Body of pancreas (tissue), 4 donors: ENCODE data around the gene CST7.
"Not testable (repeated sequence)": the region's sequence is repeated elsewhere in the genome, so short reads cannot be mapped to it uniquely, and the experiment has no call there.

Source experiments
- POLR2A ChIP-seq, 3 donors: fragments of 450-650 bp; IDR thresholded peaks; one replicate each; pipeline ENCODE4 v1.6.1; 2016; ENCODE audit warnings: antibody characterized with exemption in 3 of 3, mild to moderate bottlenecking in 2 of 3
- TF ChIP-seq, protein P1 (sequence below), 7 experiments: fragments of 450-650 bp in 4 of 7; fragments of 200-600 bp in 3 of 7; sonication (generic) in 3 of 7; IDR thresholded peaks; one replicate each; pipeline ENCODE4 v1.5.1; 2016 to 2019; ENCODE audit warnings: antibody characterized with exemption in 7 of 7

DNA sequence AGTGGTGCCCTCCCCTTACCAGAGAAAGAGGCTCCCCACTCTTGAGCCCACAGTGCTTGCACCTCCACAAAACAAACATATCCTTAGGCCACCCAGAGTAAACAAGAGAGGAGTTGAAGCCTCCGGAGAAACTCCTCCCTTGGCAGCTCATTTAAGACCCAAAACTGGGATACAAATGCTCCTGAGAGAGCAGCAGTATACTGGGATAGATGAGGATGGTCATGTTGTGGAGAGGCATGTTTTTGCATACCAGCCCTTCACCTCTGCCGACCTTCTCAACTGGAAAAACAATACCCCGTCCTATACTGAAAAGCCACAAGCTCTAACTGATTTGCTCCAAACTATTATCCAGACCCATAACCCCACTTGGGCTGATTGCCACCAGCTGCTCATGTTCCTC is 28.4 kb upstream of the CST7 start:
- not testable (repeated sequence) for TF ChIP-seq POLR2A (IDR thresholded peaks at IDR 0.05)
- TF ChIP-seq, protein P1, sequence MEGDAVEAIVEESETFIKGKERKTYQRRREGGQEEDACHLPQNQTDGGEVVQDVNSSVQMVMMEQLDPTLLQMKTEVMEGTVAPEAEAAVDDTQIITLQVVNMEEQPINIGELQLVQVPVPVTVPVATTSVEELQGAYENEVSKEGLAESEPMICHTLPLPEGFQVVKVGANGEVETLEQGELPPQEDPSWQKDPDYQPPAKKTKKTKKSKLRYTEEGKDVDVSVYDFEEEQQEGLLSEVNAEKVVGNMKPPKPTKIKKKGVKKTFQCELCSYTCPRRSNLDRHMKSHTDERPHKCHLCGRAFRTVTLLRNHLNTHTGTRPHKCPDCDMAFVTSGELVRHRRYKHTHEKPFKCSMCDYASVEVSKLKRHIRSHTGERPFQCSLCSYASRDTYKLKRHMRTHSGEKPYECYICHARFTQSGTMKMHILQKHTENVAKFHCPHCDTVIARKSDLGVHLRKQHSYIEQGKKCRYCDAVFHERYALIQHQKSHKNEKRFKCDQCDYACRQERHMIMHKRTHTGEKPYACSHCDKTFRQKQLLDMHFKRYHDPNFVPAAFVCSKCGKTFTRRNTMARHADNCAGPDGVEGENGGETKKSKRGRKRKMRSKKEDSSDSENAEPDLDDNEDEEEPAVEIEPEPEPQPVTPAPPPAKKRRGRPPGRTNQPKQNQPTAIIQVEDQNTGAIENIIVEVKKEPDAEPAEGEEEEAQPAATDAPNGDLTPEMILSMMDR (IDR thresholded peaks at IDR 0.05), result not testable (repeated sequence)
